ENCODE results near the gene S100A7.

DNA sequence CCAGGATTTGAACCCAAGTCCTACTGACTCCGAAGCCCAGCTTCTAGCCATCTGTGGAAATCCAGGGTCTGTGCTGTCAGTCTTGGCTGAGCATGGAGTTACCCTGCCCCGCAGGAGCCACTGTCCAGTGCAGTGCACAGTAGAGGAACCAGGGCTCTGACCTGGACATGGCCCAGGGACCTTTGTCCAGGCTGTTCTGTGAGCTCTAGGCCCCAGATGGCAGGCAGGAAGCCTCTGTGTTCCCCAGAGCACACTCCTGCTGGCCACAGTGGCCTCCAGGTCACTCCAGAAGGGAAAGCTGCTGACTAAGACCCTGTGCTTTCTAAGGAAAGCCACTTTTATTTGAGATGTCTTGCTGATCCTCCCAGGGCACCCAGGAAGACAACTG lies 30.3 kb downstream of the S100A7 start:
- TF ChIP-seq, protein P1, sequence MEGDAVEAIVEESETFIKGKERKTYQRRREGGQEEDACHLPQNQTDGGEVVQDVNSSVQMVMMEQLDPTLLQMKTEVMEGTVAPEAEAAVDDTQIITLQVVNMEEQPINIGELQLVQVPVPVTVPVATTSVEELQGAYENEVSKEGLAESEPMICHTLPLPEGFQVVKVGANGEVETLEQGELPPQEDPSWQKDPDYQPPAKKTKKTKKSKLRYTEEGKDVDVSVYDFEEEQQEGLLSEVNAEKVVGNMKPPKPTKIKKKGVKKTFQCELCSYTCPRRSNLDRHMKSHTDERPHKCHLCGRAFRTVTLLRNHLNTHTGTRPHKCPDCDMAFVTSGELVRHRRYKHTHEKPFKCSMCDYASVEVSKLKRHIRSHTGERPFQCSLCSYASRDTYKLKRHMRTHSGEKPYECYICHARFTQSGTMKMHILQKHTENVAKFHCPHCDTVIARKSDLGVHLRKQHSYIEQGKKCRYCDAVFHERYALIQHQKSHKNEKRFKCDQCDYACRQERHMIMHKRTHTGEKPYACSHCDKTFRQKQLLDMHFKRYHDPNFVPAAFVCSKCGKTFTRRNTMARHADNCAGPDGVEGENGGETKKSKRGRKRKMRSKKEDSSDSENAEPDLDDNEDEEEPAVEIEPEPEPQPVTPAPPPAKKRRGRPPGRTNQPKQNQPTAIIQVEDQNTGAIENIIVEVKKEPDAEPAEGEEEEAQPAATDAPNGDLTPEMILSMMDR (conservative IDR thresholded peaks at IDR 0.05 in 1 of 2, IDR thresholded peaks at IDR 0.05 in 1 of 2; ENCODE audit: low read depth in 1 of 2, low read length in 2 of 2): no peak
- TF ChIP-seq EZH2 (IDR thresholded peaks at IDR 0.05; ENCODE audit: low read length, missing control alignments): no peak
